GM21526 (cell line): ENCODE results near the gene DHH.
"Not testable (repeated sequence)": the region's sequence is repeated elsewhere in the genome, so short reads cannot be mapped to it uniquely, and the experiment has no call there.

ENCODE experiments used
- ATAC-seq: cut with Tn5 transposase; IDR thresholded peaks from one replicate; pipeline ENCODE4 v1.9.1; 2021; ENCODE audit warnings: moderate library complexity; ENCODE audit not compliant: unreplicated experiment, low FRiP score

Gene DHH

GRCh38 chr12:49079793-49080192 lies 14.8 kb downstream of the DHH start:
- no peak for ATAC-seq

GRCh38 chr12:49070971-49071370 lies 23.6 kb downstream of the DHH start:
- no peak for ATAC-seq

DNA sequence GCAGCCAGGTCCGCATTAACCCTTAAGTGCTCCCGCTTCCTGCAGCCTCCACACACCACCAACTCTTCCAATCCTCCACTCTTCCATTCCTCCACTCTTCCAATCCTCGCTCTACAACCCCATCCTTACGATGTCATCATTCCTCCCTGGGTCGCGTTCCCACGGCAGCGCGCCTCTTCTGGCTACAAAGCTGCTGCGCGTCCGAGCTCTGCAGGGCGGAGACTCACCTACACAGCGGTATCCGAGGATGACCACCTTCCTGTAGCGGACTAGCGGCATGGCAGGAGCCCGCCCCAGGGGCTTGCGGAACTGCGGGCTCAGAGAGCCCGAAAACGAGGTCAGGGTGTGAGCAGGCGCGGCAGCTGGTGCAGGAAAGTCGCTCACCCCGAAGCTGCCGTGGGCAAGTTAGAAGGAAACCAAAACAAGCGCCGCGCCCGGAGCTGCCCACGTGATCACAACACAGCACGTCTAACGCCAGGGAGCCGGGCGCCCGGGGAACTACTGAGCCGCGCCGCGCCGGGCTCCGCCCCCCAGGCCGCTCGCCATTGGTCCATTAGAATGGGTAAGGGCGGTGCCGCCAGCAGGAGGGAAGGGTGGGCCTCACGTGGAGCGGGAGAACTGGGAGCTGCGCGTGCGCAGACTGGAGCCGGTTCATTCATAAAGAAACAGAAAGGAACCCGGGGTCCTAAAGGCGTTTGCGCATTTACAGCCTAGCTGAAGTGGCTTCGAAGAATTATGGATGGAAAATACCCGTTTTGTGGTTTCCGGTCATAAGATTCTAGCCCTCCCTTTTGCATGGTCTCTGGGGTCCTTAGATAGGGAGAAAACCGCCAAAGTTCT lies 24.9 kb downstream of the DHH start, which contains the start of gene RHEBL1:
RHEBL1 (minus strand) TSS at position 473 of the 840 bp plus-strand sequence; CDS start at position 279, 194 bp downstream.
- peak; percentile 91 for ATAC-seq

DNA sequence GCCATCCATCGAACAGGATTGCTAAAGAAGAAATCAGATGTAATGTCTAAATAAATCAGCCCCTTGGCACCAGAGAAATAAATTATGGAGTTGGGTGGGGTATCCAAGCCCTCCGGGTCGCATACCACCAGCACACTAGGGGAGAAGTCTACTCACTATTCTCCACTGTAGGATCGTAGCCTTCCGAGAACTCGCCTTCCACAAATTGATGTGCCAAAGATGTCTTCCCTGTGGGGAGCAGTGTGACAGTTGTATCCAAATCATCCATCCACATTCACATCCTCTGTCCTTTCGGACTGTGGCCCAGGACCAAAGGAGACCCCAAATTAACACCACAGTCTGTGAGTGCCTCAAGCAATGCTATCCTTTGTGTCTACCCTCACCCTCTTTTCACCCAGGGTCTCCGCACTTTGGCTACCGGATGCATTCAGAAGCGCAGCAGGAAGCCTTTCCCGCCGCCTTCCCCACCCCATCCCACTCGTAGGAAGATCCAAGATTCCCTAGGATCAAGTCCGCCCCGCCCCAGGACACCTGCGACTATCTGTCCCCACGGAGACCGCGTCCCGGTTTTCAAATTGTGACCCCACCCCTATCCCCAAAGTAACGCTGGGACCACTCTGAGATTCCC lies 25.6 kb downstream of the DHH start:
- ATAC-seq: no peak

- ATAC-seq: no peak
Measured at GRCh38 chr12:49066120-49066519, 28.5 kb downstream of the DHH start.

GRCh38 chr12:49064767-49065152 lies 29.8 kb downstream of the DHH start:
- ATAC-seq: no peak

GRCh38 chr12:49061916-49062315 lies 32.7 kb downstream of the DHH start:
- ATAC-seq: not testable (repeated sequence)

DNA sequence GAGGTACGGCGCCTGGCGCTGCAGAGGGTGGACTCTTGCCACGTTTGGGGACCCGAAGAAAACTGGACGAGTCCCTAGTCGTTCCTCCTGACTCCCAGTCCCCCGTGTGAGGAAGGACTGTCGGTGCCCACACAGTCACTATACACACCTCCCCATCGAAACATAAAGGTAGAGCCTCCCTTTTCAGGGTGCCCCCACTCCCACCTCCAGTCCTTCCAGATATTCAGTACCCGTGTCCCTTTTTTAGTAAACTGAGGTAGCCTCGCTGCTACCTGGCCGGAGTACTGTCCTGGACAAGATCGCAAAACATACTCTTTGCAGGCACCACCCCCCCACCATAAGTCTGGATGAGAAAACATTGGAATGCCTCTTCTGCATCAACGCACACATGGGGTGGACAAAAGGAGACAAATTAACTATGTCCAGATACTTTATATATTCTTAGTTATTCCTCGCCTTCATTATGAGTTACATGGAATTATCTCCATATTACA lies 33.4 kb downstream of the DHH start:
- no peak for ATAC-seq

DNA sequence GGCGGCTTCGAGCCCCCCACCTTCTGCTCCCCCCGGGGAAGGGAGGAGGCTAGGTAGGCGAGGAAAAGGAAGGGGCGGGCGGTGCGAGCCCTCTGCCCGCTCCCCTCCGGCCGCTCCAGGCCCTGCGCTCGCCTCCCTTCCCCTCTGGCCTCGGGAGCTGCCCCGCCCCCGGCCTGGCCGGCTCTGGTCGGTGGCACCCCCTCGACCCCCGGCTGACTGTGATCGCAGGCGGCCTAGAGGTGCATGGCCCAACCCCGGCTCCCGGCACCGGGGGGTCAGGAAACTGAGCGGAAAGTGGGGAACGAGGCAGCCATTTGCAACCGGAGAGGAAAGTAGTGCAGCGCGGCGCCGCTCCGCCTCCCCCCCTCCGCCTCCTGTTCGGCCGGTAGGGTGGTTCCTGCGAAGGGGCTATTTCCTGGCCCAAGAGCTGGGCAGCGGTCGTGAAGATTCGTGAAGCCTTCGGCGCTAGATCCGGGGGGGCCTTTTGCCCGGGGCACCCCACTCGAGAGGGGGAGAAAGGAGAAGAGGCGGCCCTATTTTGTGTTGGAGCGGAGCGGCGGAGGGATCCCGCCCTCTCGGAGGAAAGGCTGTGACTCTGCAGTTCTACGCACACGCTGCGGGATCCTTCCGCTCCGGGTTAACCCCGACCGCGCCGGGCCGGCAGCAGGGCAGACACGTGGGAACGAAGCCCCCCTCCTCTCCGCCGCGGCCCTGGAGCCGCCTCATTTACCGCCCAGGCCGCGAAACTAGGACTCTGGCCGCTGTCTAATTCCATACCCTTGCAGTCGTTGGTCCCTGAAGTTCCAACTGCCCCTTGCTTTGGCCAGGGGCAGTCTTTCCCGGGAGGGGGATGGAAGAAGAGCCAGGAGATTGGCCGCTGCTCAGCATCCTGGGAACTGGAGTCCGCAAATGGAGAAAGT lies 34.1 kb downstream of the DHH start, which contains the start of gene KMT2D:
KMT2D (minus strand) TSS at position 558 of the 920 bp plus-strand sequence. CDS start 5,470 bp downstream, outside the sequence.
- ATAC-seq: peak; percentile 41

DNA sequence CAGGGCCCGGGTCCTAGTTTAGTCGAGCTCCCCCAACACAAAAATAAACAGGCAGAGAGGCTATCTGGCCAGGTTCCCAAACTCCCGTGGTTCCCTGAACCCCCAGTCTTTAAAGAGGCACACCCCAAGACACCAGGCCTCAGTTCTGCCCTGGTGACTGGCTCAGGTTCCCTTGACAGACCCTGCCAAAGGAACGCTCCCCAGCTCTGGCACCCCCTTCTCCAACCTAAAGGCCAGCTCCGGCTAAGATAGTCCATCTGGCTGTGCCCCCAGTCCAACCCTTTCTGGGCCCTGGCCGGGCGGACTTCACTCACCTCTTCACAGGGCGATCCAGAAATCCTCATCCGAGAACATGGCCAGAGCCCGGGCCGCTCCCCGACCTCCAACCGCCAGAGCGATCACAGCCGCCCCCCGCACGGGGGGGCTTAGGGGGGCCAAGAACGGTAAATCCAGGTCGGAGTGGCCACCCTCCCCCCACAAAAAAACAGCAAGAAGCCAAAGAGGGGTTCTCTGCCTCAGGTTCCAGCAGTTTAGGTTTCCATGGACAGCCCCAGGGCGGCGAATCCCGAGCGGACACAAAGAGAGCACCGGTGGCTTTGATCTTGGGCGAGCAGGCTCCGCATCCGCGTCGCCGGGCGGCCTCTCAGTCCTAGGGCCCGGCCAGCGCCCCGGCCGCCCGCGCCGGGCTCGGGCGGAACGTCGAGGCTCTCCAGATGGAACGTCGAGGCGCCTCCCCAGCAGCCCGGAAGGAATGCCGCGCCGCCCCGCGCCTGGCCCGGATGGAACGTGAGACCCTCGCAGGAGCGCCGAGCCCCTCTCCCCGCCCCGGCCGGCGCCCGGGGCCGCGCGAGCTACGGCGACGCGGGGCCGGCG lies 35.1 kb downstream of the DHH start:
- ATAC-seq: peak; percentile 4

GRCh38 chr12:49059045-49059298 lies 35.6 kb downstream of the DHH start:
- no peak for ATAC-seq

- ATAC-seq: no peak
Measured at GRCh38 chr12:49058366-49059044, 36.1 kb downstream of the DHH start.

DNA sequence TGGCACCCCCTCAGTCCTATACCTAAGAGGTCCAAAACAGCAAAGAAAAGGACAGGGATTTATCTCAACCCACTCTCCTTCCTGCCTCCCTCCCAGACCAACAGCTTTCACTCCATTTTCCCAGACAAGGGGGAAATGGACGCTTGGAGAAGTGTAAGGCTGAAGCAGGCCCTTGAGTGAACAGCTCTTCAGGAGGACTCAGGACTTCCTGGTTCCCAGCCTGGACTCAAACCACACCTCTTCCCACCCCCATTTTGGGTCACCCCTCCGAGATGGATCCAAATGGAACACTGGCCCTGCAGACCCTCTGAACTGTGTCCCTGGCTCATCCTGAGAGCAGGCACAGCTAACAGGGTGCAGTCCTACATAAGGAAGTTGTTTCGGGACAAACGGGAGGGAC lies 36.7 kb downstream of the DHH start:
- no peak for ATAC-seq

DNA sequence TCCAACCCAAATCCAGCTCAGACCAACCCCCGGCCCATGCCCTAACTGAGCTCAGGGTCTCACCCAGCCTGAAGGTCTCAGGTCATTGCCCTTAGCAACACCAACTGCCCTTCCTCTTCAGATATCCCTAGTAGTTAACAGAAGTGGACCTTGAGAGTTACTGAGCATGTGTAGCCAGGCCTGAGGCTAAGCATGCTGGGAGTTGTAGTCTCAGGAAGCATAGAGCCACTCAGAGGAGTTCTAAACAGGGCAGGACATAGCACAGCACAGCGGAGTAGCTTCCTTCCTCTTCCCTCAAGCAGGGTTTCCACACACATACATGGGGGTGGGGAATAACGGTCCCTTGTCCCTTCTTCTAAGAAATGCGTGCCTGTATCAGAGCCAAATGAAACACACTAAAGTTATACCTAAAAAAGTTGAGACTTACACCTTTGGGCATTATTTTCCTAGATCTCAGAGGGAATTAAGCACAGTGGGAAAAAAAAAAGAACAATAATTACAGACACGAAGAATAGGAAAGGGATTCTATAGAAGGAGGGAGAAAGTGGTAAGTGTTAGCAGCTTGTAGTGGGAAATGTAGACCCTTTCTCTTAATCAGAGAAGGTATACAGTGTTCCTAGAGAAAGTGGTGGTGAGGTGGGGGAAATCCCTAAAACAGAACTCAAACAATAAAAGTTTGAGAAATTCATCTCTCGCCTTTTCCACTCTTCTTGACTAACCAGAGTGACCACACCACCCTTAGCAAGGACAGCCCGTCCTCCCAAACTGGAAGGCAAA lies 38.4 kb downstream of the DHH start:
- peak; percentile 52 for ATAC-seq

- ATAC-seq: no peak
Measured at GRCh38 chr12:49055092-49055491, 39.5 kb downstream of the DHH start.

DNA sequence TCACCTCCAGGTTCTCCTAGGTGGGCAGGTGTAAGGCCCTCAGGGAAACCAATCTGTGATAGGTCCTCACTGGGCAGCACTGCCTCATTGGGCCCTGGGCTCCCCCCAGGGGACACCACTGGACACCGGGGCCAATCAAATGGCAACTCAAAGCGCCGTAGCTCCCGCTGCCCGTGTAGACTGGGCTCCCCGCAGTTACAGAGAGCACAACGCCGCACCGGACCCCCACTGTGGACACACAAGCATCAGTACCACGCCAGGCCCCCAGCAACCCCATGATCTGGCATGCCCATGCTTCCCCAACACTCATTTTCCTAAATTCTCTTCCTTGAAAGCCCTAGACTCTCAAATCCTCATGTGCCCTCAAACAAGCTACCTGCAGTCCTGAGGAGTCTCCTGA lies 40.1 kb downstream of the DHH start:
- ATAC-seq: no peak

GRCh38 chr12:49054096-49054495 lies 40.5 kb downstream of the DHH start:
- ATAC-seq: no peak

- no peak for ATAC-seq
Measured at GRCh38 chr12:49052451-49053208, 42.0 kb downstream of the DHH start.
